Adrenal gland (tissue), 12 donors: ENCODE results near the gene CYP2U1. TPM values are rescaled to one million over a fixed set of nuclear protein-coding genes. Genes with fewer than 3 reads are reported as not detected.

Experiments used
- DNase-seq, 7 donors: peaks; one replicate each; pipeline ENCODE4 v3.0.0-alpha.2; 2019 to 2020
- H3K27ac ChIP-seq, 5 donors: fragments of 200-600 bp; sonication (generic) in 4 of 5; 1 replicate in 3 of 5; 2 replicates in 2 of 5; pipeline versions ENCODE4 v1.5.1 to v1.8.0; 2016 to 2020; ENCODE audit warnings: mild to moderate bottlenecking in 1 of 5
- H3K27me3 ChIP-seq: fragments of 200-600 bp; 2 replicates; pipeline ENCODE4 v1.8.0; 2021
- H3K36me3 ChIP-seq, 2 donors: fragments of 200-600 bp; replicated peaks in 1 of 2; 1 replicate in 1 of 2; 2 replicates in 1 of 2; pipeline versions ENCODE4 v1.5.1 to v1.8.0; 2018 to 2022
- H3K4me1 ChIP-seq, 2 donors: fragments of 200-600 bp; replicated peaks in 1 of 2; 1 replicate in 1 of 2; 2 replicates in 1 of 2; pipeline versions ENCODE4 v1.5.1 to v1.8.0; 2018 to 2021
- H3K4me3 ChIP-seq, 4 donors: fragments of 200-600 bp; sonication (generic) in 3 of 4; one replicate each; pipeline ENCODE4 v1.5.1; 2016 to 2018
- H3K9me3 ChIP-seq, 3 donors: fragments of 200-600 bp; sonication (generic) in 1 of 3; replicated peaks in 1 of 3; 1 replicate in 2 of 3; 2 replicates in 1 of 3; pipeline versions ENCODE4 v1.5.1 to v1.8.0; 2016 to 2021
- POLR2A ChIP-seq, 2 donors: fragments of 450-650 bp; IDR thresholded peaks; one replicate each; pipeline ENCODE4 v1.6.1; 2017; ENCODE audit warnings: antibody characterized with exemption in 2 of 2, mild to moderate bottlenecking in 2 of 2, moderate library complexity in 1 of 2
- WGBS, 4 donors: extraction: QIAGEN DNeasy Blood & Tissue Kit in 2 of 4; methylation state at CpG; one replicate each; pipeline versions ENCODE4 v1.1.5 to v1.1.7; 2013 to 2017; 5-methylcytosine and 5-hydroxymethylcytosine counted together
- intact Hi-C, 2 donors: fragments of 100-400 bp; cut with DNase I; formaldehyde crosslinking; loops; one replicate each; pipeline versions ENCODE4 v1.14.1 to v1.15.0; 2022 to 2023
- polyA plus RNA-seq, 3 donors: library from polyadenylated mRNA; stranded (reverse); fragments of 200-250 nt in 2 of 3; fragments of 350-450 nt in 1 of 3; fragmentation: Illumina TruSeq in 1 of 3; extraction: RNeasy Lipid Tissue Mini Kit (QIAGEN cat#74804) in 1 of 3; gene quantifications; one replicate each; pipeline ENCODE4 v1.2.3, GENCODE V29; 2013 to 2014
- total RNA-seq, 9 donors: library from RNA; depleted of rRNA in 4 of 9; stranded (reverse); fragments of >200 nt in 4 of 9; fragments of 120-200 nt in 1 of 9; fragmentation: NEBNext Ultra II Directional in 1 of 9; extraction: Animal tissue kit (Norgen Biotek cat#: 25700) in 1 of 9; gene quantifications; one replicate each; pipeline versions ENCODE4 v1.1.0 to v1.2.4, GENCODE V29; 2013 to 2023
- TF ChIP-seq, protein P1 (sequence below), 6 experiments: fragments of 450-650 bp in 4 of 6; fragments of 200-600 bp in 2 of 6; sonication (generic) in 1 of 6; IDR thresholded peaks; 1 replicate in 5 of 6; 2 replicates in 1 of 6; pipeline versions ENCODE4 v1.5.1 to v1.8.0; 2016 to 2021; ENCODE audit warnings: antibody characterized with exemption in 6 of 6, mild to moderate bottlenecking in 2 of 6, moderate library complexity in 1 of 6
- donor health status: healthy with polysubstance abuse.
- donor health status: Bipolar disorder and iron deficiency.
- donor health status: DM: yes; HTN: yes; CAD: no.
- donor health status: DM: no; HTN: no; CAD: no.
- donor health status: DM: no; HTN: no; CAD: no.
- donor health status: DM: yes; HTN: yes; CAD: no.

CYP2U1 gene
- total and polyA plus RNA-seq, 12 donors = 2.3 to 21.3 (median 8.3) TPM

GRCh38 chr4:108001540-108002135, 70.3 kb downstream of the CYP2U1 start:
- intact Hi-C loops = no loop called here
- no peak for DNase-seq
- WGBS, 4 donors = 90 to 98% (median 94%) methylated on average over 3 of the region's 3 CpGs
- Histone ChIP-seq H3K4me3 (no peak overlapping the region), H3K27ac (no peak overlapping the region), H3K9me3 (no peaks in the 10 kb centered on the region), H3K36me3 (no peaks in the 10 kb centered on the region), H3K4me1 (peaks cover 14 to 23% of the 10 kb centered on the region in 2 donors), H3K27me3 (no peaks in the 10 kb centered on the region)
- TF ChIP-seq, protein P1, sequence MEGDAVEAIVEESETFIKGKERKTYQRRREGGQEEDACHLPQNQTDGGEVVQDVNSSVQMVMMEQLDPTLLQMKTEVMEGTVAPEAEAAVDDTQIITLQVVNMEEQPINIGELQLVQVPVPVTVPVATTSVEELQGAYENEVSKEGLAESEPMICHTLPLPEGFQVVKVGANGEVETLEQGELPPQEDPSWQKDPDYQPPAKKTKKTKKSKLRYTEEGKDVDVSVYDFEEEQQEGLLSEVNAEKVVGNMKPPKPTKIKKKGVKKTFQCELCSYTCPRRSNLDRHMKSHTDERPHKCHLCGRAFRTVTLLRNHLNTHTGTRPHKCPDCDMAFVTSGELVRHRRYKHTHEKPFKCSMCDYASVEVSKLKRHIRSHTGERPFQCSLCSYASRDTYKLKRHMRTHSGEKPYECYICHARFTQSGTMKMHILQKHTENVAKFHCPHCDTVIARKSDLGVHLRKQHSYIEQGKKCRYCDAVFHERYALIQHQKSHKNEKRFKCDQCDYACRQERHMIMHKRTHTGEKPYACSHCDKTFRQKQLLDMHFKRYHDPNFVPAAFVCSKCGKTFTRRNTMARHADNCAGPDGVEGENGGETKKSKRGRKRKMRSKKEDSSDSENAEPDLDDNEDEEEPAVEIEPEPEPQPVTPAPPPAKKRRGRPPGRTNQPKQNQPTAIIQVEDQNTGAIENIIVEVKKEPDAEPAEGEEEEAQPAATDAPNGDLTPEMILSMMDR (IDR thresholded peaks at IDR 0.05) = no peak
- TF ChIP-seq POLR2A (IDR thresholded peaks at IDR 0.05) = no peak

Other genes with a start within 250 kb of the CYP2U1 start
- 10 to 100 TPM; 13.6 to 22.6 (median 19.0) TPM for gene PAPSS1, start 211.3 kb upstream of the CYP2U1 start, total RNA-seq
- 10 to 100 TPM; 13.1 to 16.7 (median 16.5) TPM for gene PAPSS1, start 211.3 kb upstream of the CYP2U1 start, polyA plus RNA-seq
- gene SGMS2, start 106.6 kb upstream of the CYP2U1 start, total RNA-seq = 10 to 100 TPM in 8 of 9 donors, 1 to 10 TPM in 1; 1.3 to 52.3 (median 21.8) TPM
- 10 to 100 TPM in 1 of 3 donors, 1 to 10 TPM in 2; 1.0 to 12.1 (median 1.6) TPM for gene SGMS2, start 106.6 kb upstream of the CYP2U1 start, polyA plus RNA-seq
- 100 to 1,000 TPM in 2 of 9 donors, 10 to 100 TPM in 7; 24.5 to 123 (median 71.3) TPM for gene HADH, start 58.3 kb downstream of the CYP2U1 start, total RNA-seq
- gene HADH, start 58.3 kb downstream of the CYP2U1 start, polyA plus RNA-seq = 100 to 1,000 TPM in 1 of 3 donors, 10 to 100 TPM in 2; 38.0 to 102 (median 49.4) TPM
- gene LEF1, start 237.4 kb downstream of the CYP2U1 start, total RNA-seq = 10 to 100 TPM in 8 of 9 donors, 1 to 10 TPM in 1; 6.1 to 78.2 (median 38.6) TPM
- 10 to 100 TPM; 24.9 to 70.8 (median 53.4) TPM for gene LEF1, start 237.4 kb downstream of the CYP2U1 start, polyA plus RNA-seq